Transverse colon (tissue), 4 donors: Measurements from ENCODE around the gene RASSF1. TPM values are rescaled to one million over a fixed set of nuclear protein-coding genes. Genes with fewer than 3 reads are reported as not detected.

Experiments
- DNase-seq: peaks from one replicate; pipeline ENCODE4 v3.0.0-alpha.2; 2019
- H3K27ac ChIP-seq, 4 donors: fragments of 200-600 bp; sonication (generic); 2 replicates each; pipeline ENCODE4 v1.5.1; 2016 to 2018; ENCODE audit warnings: inconsistent platforms in 4 of 4
- H3K27me3 ChIP-seq: fragments of 200-600 bp; sonication (generic); 2 replicates; pipeline ENCODE4 v1.5.1; 2017; ENCODE audit warnings: inconsistent platforms
- H3K36me3 ChIP-seq, 4 donors: fragments of 200-600 bp; sonication (generic); 2 replicates each; pipeline ENCODE4 v1.5.1; 2017 to 2019; ENCODE audit warnings: inconsistent platforms in 4 of 4
- H3K4me1 ChIP-seq, 4 donors: fragments of 200-600 bp; sonication (generic); 2 replicates each; pipeline ENCODE4 v1.5.1; 2017 to 2020; ENCODE audit warnings: inconsistent platforms in 4 of 4
- H3K4me3 ChIP-seq, 4 donors: fragments of 200-600 bp; sonication (generic); 1 replicate in 1 of 4; 2 replicates in 3 of 4; pipeline versions ENCODE4 v1.5.1 to v1.6.1; 2017 to 2019; ENCODE audit warnings: inconsistent platforms in 4 of 4
- H3K9me3 ChIP-seq, 2 donors: fragments of 200-600 bp; sonication (generic); 2 replicates each; pipeline ENCODE4 v1.5.1; 2017 to 2019; ENCODE audit warnings: inconsistent platforms in 2 of 2
- CTCF ChIP-seq, 5 experiments: fragments of 200-600 bp in 3 of 5; fragments of 450-650 bp in 2 of 5; sonication (generic) in 3 of 5; IDR thresholded peaks; 1 replicate in 2 of 5; 2 replicates in 3 of 5; pipeline ENCODE4 v1.5.1; 2016 to 2017; ENCODE audit warnings: antibody characterized with exemption in 5 of 5, inconsistent platforms in 3 of 5, mild to moderate bottlenecking in 2 of 5, moderate library complexity in 1 of 5
- EP300 ChIP-seq: sonication (generic); formaldehyde crosslinking; IDR thresholded peaks from one replicate; pipeline ENCODE4 v1.6.1; 2017; ENCODE audit warnings: antibody characterized with exemption, low read depth
- POLR2A ChIP-seq: fragments of 450-650 bp; IDR thresholded peaks from one replicate; pipeline ENCODE4 v1.6.1; 2016; ENCODE audit warnings: antibody characterized with exemption, mild to moderate bottlenecking, moderate library complexity
- POLR2AphosphoS5 ChIP-seq, 3 donors: sonication (generic); formaldehyde crosslinking; IDR thresholded peaks; one replicate each; pipeline ENCODE4 v1.6.1; 2016; ENCODE audit warnings: antibody characterized with exemption in 3 of 3
- WGBS, 2 donors: methylation state at CpG; one replicate each; pipeline ENCODE4 v1.1.5; 2018; ENCODE audit warnings: low coverage in 1 of 2; 5-methylcytosine and 5-hydroxymethylcytosine counted together
- in situ Hi-C, 4 donors: fragments of 200-750 bp; cut with MboI; loops; one replicate each; pipeline versions ENCODE4 v1.15.0 to v1.15.1; 2017; ENCODE audit warnings: low sequenced_read_pairs in 3 of 4, low pct_ligation_motif_present in 1 of 4, low pct_unique_long_range_greater_than_20kb in 1 of 4
- intact Hi-C: fragments of 100-400 bp; cut with DNase I; formaldehyde crosslinking; loops from one replicate; pipeline ENCODE4 v1.15.1; 2023; ENCODE audit warnings: low total_unique reads
- total RNA-seq, 4 donors: library from RNA; depleted of rRNA; stranded (reverse); fragments of >200 nt; gene quantifications; one replicate each; pipeline ENCODE4 v1.1.0, GENCODE V29; 2016

The RASSF1 gene
- total RNA-seq, 4 donors from 2014 or later = 9.8 to 29.2 (median 21.7) TPM

- Histone ChIP-seq H3K4me1 (peaks cover 0 to 9% (median 0%) of the 10 kb centered on the region in 4 donors), H3K36me3 (no peaks in the 10 kb centered on the region), H3K27me3 (peaks cover 4% of the 10 kb centered on the region), H3K4me3 (no peak overlapping the region), H3K27ac (no peak overlapping the region), H3K9me3 (no peaks in the 10 kb centered on the region)
- TF ChIP-seq POLR2AphosphoS5 (IDR thresholded peaks at IDR 0.05) (no peak), CTCF (IDR thresholded peaks at IDR 0.05) (no peak), EP300 (no peak), POLR2A (no peak)
- in situ Hi-C loops = loop anchor here in 1 of 4 donors (25.0 kb wide), 1 partner anchor 188 kb away; the partner anchor contains the start of genes C3orf18 and HEMK1
- intact Hi-C loops = loop anchor here (10.0 kb wide), 1 partner anchor 170 kb away; no protein-coding TSS in a partner anchor
- no peak for DNase-seq
- 73 to 75% methylated on average over 2 to 20 of the region's 22 CpGs for WGBS, 2 donors
Observed at GRCh38 chr3:50374363-50375257, 34.0 kb upstream of the RASSF1 start.

GRCh38 chr3:50373146-50374051 lies 32.8 kb upstream of the RASSF1 start:
- Histone ChIP-seq H3K36me3 (no peaks in the 10 kb centered on the region), H3K27me3 (peaks cover 4% of the 10 kb centered on the region), H3K4me1 (peaks cover 0 to 9% (median 0%) of the 10 kb centered on the region in 4 donors), H3K9me3 (no peaks in the 10 kb centered on the region), H3K4me3 (no peak overlapping the region), H3K27ac (no peak overlapping the region)
- intact Hi-C loops = loop anchor here (10.0 kb wide), 1 partner anchor 171 kb away; no protein-coding TSS in a partner anchor
- in situ Hi-C loops = loop anchor here in 1 of 4 donors (25.0 kb wide), 1 partner anchor 189 kb away; the partner anchor contains the start of genes C3orf18 and HEMK1
- DNase-seq = no peak
- no peak for TF ChIP-seq POLR2AphosphoS5 (IDR thresholded peaks at IDR 0.05)
- 29 to 57% methylated on average over 4 to 11 of the region's 12 CpGs for WGBS, 2 donors

- intact Hi-C loops (loop anchor here (10.0 kb wide), 1 partner anchor 172 kb away; no protein-coding TSS in a partner anchor), in situ Hi-C loops (loop anchor here in 1 of 4 donors (25.0 kb wide), 1 partner anchor 190 kb away; the partner anchor contains the start of genes C3orf18 and HEMK1)
- no peak overlapping the region for H3K4me3 ChIP-seq
- WGBS, 2 donors = 45% methylated on average over 8 of the region's 8 CpGs; no CpG with 5 or more reads in 1 of the 2 donors
- no peak for TF ChIP-seq CTCF (IDR thresholded peaks at IDR 0.05)
- TF ChIP-seq EP300 = no peak
- no peak for TF ChIP-seq POLR2AphosphoS5 (IDR thresholded peaks at IDR 0.05)
- no peak for TF ChIP-seq POLR2A
- no peaks in the 10 kb centered on the region for H3K9me3 ChIP-seq
- peaks cover 0 to 9% (median 0%) of the 10 kb centered on the region in 4 donors for H3K4me1 ChIP-seq
- peak; percentile 75 for DNase-seq
- peaks cover 4% of the 10 kb centered on the region for H3K27me3 ChIP-seq
- H3K27ac ChIP-seq = no peak overlapping the region
- no peaks in the 10 kb centered on the region for H3K36me3 ChIP-seq
Observed at GRCh38 chr3:50372349-50372748, 31.7 kb upstream of the RASSF1 start.

- peaks cover 4% of the 10 kb centered on the region for H3K27me3 ChIP-seq
- no peak for TF ChIP-seq CTCF (IDR thresholded peaks at IDR 0.05)
- no peaks in the 10 kb centered on the region for H3K9me3 ChIP-seq
- no peaks in the 10 kb centered on the region for H3K36me3 ChIP-seq
- in situ Hi-C loops = loop anchor here in 1 of 4 donors (25.0 kb wide), 1 partner anchor 191 kb away; the partner anchor contains the start of genes C3orf18 and HEMK1
- no peak overlapping the region for H3K27ac ChIP-seq
- no peak overlapping the region for H3K4me3 ChIP-seq
- WGBS, 2 donors = 86% methylated on average over 2 of the region's 3 CpGs; no CpG with 5 or more reads in 1 of the 2 donors
- DNase-seq = no peak
- peaks cover 0 to 9% (median 0%) of the 10 kb centered on the region in 4 donors for H3K4me1 ChIP-seq
- intact Hi-C loops = loop anchor here (10.0 kb wide), 1 partner anchor 174 kb away; no protein-coding TSS in a partner anchor
Observed at GRCh38 chr3:50371133-50371685, 30.6 kb upstream of the RASSF1 start.
